Thyroid gland (tissue), 4 donors: Measurements from ENCODE around the gene DOCK1. TPM values are rescaled to one million over a fixed set of nuclear protein-coding genes. Genes with fewer than 3 reads are reported as not detected.

Source experiments
- DNase-seq, 2 donors: peaks; one replicate each; pipeline ENCODE4 v3.0.0-alpha.2; 2019
- H3K27ac ChIP-seq, 3 donors: fragments of 200-600 bp; sonication (generic); 1 replicate in 2 of 3; 2 replicates in 1 of 3; pipeline ENCODE4 v1.5.1; 2016 to 2019; ENCODE audit warnings: mild to moderate bottlenecking in 1 of 3, moderate library complexity in 1 of 3
- H3K27me3 ChIP-seq: fragments of 200-600 bp; sonication (generic); one replicate; pipeline ENCODE4 v1.5.1; 2019
- H3K36me3 ChIP-seq, 2 donors: fragments of 200-600 bp; sonication (generic); one replicate each; pipeline ENCODE4 v1.5.1; 2016 to 2019
- H3K4me1 ChIP-seq, 2 donors: fragments of 200-600 bp; sonication (generic); one replicate each; pipeline ENCODE4 v1.5.1; 2017 to 2019
- H3K4me3 ChIP-seq, 3 donors: fragments of 200-600 bp; sonication (generic); replicated peaks in 1 of 3; 1 replicate in 2 of 3; 2 replicates in 1 of 3; pipeline ENCODE4 v1.5.1; 2016; ENCODE audit warnings: mild to moderate bottlenecking in 1 of 3
- H3K9me3 ChIP-seq: fragments of 200-600 bp; sonication (generic); one replicate; pipeline ENCODE4 v1.5.1; 2017
- CTCF ChIP-seq, 6 experiments: fragments of 200-600 bp in 3 of 6; fragments of 450-650 bp in 3 of 6; sonication (generic) in 3 of 6; IDR thresholded peaks; one replicate each; pipeline ENCODE4 v1.5.1; 2016 to 2019; ENCODE audit warnings: antibody characterized with exemption in 6 of 6, mild to moderate bottlenecking in 2 of 6, inconsistent platforms in 1 of 6, moderate library complexity in 1 of 6
- POLR2A ChIP-seq, 2 donors: fragments of 450-650 bp; IDR thresholded peaks; one replicate each; pipeline ENCODE4 v1.6.1; 2017; ENCODE audit warnings: antibody characterized with exemption in 2 of 2, mild to moderate bottlenecking in 2 of 2, moderate library complexity in 1 of 2
- WGBS, 2 donors: methylation state at CpG; one replicate each; pipeline ENCODE4 v1.1.5; 2017; 5-methylcytosine and 5-hydroxymethylcytosine counted together
- intact Hi-C: fragments of 100-400 bp; cut with DNase I; formaldehyde crosslinking; loops from one replicate; pipeline ENCODE4 v1.15.1; 2023
- total RNA-seq, 4 donors: library from RNA; depleted of rRNA; stranded (reverse); fragments of >200 nt; gene quantifications; one replicate each; pipeline ENCODE4 v1.2.3, GENCODE V29; 2016

Gene DOCK1
- total RNA-seq, 4 donors from 2014 or later: 89.7 to 217 (median 112) TPM

GRCh38 chr10:126908225-126908624 lies 3.0 kb downstream of the DOCK1 start:
- Histone ChIP-seq H3K4me1 (peaks cover 9 to 26% of the 10 kb centered on the region in 2 donors), H3K27ac (no peak overlapping the region), H3K27me3 (no peaks in the 10 kb centered on the region), H3K4me3 (no peak overlapping the region), H3K9me3 (no peaks in the 10 kb centered on the region), H3K36me3 (no peaks in the 10 kb centered on the region)
- 79 to 89% methylated on average over 5 of the region's 5 CpGs for WGBS, 2 donors
- intact Hi-C loops: no loop called here
- DNase-seq: no peak
- TF ChIP-seq CTCF (IDR thresholded peaks at IDR 0.05) (no peak), POLR2A (IDR thresholded peaks at IDR 0.05) (no peak)

GRCh38 chr10:126908729-126909128 lies 3.5 kb downstream of the DOCK1 start:
- H3K27ac ChIP-seq: no peak overlapping the region
- H3K27me3 ChIP-seq: no peaks in the 10 kb centered on the region
- no peaks in the 10 kb centered on the region for H3K36me3 ChIP-seq
- H3K4me1 ChIP-seq: peaks cover 9 to 26% of the 10 kb centered on the region in 2 donors
- DNase-seq: no peak
- TF ChIP-seq CTCF (IDR thresholded peaks at IDR 0.05): no peak
- no peak for TF ChIP-seq POLR2A (IDR thresholded peaks at IDR 0.05)
- no peak overlapping the region for H3K4me3 ChIP-seq
- WGBS, 2 donors: 80 to 85% methylated on average over 7 of the region's 7 CpGs
- no peaks in the 10 kb centered on the region for H3K9me3 ChIP-seq
- intact Hi-C loops: no loop called here

GRCh38 chr10:126909147-126909546 lies 3.9 kb downstream of the DOCK1 start:
- Histone ChIP-seq H3K27me3 (no peaks in the 10 kb centered on the region), H3K4me3 (no peak overlapping the region), H3K27ac (no peak overlapping the region), H3K36me3 (no peaks in the 10 kb centered on the region), H3K9me3 (no peaks in the 10 kb centered on the region), H3K4me1 (peaks cover 9 to 25% of the 10 kb centered on the region in 2 donors)
- TF ChIP-seq POLR2A (IDR thresholded peaks at IDR 0.05) (no peak), CTCF (IDR thresholded peaks at IDR 0.05) (no peak)
- 82 to 90% methylated on average over 4 of the region's 4 CpGs for WGBS, 2 donors
- no peak for DNase-seq
- intact Hi-C loops: no loop called here

- 95 to 98% methylated on average over 7 of the region's 7 CpGs for WGBS, 2 donors
- no peak overlapping the region for H3K4me3 ChIP-seq
- H3K27ac ChIP-seq: no peak overlapping the region
- no peaks in the 10 kb centered on the region for H3K27me3 ChIP-seq
- H3K4me1 ChIP-seq: peaks cover 4 to 18% of the 10 kb centered on the region in 2 donors
- H3K36me3 ChIP-seq: no peaks in the 10 kb centered on the region
- intact Hi-C loops: no loop called here
- no peaks in the 10 kb centered on the region for H3K9me3 ChIP-seq
- TF ChIP-seq POLR2A (IDR thresholded peaks at IDR 0.05) (no peak), CTCF (IDR thresholded peaks at IDR 0.05) (no peak)
- DNase-seq: no peak
These were observed 5.0 kb downstream of the DOCK1 start for GRCh38 chr10:126910196-126910595.

GRCh38 chr10:126910798-126911197 lies 5.6 kb downstream of the DOCK1 start:
- 80 to 87% methylated on average over 6 of the region's 6 CpGs for WGBS, 2 donors
- H3K4me3 ChIP-seq: no peak overlapping the region
- H3K4me1 ChIP-seq: peaks cover 4 to 18% of the 10 kb centered on the region in 2 donors
- H3K27me3 ChIP-seq: no peaks in the 10 kb centered on the region
- no peaks in the 10 kb centered on the region for H3K9me3 ChIP-seq
- DNase-seq: no peak
- no peak overlapping the region for H3K27ac ChIP-seq
- intact Hi-C loops: no loop called here
- TF ChIP-seq CTCF (IDR thresholded peaks at IDR 0.05) (no peak), POLR2A (IDR thresholded peaks at IDR 0.05) (no peak)
- no peaks in the 10 kb centered on the region for H3K36me3 ChIP-seq
